ENCODE data around the gene RBBP6.

Gene RBBP6

DNA sequence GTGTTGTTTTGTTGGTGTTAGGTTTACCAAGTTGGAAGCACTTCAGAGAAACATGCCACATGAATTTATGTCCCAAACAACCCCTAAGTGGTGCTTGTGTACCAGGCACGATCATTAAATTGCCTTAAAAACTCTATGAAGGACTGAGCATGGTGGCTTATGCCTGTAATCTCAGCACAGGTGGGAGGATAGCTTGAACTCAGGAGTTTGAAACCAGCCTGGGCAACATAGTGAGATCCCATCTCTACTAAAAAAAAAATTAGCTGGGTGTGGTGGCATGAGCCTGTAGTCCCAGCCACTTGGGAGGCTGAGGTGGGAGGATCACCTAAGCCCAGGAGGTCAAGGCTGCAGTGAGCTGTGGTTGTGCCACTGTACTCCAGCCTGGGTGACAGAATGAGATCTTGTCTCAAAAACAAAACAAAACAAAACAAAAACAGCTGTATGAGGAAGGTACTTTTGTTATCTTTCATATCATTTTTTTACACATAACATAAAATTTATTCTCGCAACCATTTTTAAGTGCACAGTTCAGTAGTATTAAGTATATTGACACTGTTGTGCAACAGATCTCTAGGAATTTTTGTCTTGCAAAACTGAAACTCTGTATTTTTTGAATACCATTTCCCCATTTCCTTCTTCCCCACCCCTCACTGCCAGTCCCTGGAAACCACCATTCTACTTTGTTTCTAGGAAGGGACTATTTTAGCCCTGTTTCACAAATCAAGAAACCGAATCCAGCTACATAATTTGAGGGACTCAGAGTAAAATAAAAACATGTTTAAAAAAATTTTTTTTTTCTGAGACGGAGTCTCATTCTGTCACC lies 14.3 kb upstream of the RBBP6 start:
- no peak for DNase-seq

DNA sequence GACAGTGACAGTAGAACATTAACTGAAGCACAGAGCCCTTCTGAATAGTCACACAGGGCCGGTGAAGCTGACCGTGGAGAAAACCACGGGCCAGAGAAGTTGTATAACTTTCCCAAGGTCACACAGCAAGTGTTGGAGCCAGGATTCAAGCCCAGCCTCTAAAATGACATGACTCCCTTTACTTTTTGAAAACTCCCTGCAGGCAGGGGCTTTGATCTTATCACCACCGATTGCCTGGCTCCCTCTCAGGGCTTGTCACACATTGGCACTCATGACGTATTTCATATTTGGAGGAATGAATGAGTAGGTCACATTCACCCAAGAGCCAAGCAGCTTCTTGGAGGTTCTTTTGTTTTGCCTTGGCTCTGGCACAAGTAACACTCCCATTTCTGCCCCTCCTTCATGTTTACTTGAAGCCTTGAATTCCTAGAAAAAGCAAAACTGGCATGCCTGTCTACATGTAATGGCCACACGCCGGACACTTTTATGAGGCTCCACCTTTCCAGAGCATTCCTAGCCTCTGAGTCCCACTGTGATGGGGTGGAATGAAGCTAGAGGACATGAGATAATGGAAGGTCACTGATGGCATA lies 13.3 kb upstream of the RBBP6 start:
- DNase-seq = no peak

DNA sequence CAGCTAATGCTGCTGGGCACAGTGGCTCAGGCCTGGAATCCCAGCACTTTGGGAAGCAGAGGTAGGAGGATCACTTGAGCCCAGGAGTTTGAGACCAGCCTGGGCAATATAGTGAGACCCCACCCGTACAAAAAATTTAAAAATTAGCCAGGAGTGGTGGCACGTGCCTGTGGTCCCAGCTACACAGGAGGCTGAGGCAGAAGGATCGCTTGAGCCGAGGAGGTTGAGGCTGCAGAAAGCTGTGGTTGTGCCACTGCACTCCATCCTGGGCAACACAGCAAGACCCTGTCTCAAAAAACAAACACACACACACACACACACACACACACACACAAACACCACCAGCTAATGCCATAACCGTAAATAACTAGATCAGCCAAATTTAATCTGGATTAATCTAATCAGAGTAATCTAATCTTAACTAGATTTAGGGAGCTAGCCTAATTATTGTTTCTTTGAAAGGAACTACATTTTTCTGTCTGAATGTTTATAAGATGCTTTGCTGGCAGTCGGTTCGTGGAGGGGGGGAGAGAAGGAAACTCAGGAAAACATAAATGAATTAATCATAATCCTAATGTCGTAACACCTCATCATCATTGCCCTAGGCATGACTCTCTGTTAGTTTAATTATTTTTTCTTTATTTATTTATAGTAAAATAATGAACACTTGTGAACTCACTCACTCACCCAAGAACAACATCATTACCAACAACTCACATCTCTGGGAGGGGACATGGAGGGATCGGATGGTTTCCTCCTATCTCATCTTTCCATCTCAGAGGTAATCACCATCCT lies 12.5 kb upstream of the RBBP6 start:
- no peak for DNase-seq

DNA sequence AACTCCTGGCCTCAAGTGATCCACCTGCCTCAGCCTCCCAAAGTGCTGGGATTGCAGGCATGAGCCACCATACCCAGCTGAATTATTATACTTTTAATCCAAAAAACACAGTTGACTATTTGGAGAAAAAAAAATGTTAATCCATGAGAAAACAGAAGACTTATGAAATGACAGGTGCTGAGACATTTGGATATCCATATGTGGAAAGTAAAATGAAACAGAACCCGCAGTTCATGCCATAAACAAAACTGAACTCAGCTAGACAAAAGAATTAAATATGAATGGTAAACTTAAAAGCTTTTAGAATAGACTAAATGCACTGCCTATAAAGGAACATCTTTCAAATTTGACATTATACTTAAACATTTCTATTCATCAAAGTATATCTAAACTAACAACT lies 8.2 kb upstream of the RBBP6 start:
- DNase-seq = no peak

DNA sequence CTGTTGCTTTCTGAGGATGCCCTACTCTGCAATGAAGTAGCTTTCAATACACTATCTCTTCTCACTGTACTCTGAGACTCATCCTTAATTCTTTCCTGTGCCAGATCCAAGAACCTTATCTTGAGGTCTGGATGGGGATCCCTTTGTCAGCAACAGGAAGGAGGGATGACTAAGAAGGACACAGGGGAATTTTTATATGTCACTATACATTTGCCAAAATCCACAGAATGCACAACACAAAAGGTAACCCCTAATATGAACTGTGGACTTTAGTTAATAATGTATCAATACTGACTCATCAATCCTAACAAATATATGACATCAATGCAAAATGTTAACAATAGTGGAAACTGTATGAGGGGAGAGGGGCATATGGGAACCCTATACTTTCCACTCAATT lies 4.7 kb upstream of the RBBP6 start:
- no peak for DNase-seq

DNA sequence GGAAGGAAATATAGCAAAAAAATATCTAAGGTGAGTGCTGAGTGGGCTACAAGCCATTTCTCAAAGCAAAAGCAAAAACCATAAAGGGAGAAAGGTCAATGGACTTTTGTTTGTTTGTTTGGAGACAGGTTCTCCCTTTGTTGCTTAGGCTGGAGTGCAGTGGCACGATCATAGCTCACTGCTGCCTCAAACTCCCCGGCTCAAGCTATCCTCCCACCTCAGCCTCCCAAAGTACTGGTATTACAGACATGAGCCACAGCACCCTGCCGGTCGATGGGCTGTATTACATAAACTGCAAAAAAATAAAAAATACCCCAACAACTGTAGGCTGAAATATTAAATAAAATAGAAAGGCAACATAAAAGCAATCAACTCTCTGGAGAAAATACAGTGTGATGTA lies 3.5 kb upstream of the RBBP6 start:
- no peak for DNase-seq

DNA sequence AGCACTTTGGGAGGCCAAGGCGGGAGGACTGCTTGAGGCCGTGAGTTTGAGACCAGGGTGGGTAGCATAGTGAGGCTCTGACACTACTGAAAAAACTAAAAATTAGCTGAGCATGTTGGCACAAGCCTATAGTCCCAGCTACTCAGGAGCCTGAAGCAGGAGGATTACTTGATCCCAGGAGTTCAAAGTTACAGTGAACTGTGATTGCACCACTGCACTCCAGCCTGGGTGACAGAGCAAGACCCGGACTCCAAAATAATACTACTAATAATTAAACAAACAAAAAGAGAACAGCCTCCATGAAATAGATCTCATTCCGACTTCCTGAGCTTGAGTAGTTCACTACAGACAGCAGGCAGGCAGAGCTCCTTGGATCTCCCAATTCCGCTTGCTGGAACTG lies 2.7 kb upstream of the RBBP6 start:
- DNase-seq = no peak

DNA sequence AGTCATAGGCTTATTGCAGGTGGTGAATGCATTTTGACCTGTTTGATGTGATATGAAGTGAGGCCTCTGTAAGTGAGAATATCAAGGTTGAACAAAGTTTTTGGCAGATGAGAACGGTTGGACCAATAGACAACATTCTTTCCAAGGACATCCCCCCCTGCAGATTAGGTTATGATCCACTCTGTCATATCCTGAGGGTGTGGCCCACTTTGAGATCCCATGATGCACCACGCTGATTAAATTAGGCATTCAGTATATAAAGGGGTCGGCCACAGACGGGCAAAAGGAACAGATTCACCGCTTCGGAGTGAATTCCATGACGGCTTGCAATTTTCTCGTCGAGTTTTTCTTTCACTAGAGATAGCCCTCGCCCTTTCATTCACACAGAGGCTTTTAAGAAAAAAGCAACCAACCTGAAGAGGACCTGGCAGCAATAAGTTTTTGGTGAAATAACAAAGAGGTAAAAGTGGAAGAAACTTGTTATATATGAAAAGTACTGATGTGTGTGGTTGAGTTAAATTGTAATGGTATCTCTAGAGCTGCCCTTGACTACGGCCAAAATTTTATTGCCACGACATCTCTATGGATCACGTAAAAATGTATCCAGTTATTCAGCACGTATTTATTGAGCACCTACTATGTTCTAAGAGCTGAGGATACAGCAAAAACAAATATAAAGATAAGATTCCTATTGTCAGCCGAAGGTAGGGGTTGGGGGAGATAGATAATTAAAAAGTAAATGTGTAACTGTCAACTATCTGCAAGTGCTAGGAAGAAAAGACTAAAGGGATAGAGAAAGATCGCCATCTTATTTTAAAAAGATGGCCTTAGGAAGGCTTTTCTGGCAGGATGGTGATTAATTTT lies 1.7 kb upstream of the RBBP6 start:
- no peak for DNase-seq

DNA sequence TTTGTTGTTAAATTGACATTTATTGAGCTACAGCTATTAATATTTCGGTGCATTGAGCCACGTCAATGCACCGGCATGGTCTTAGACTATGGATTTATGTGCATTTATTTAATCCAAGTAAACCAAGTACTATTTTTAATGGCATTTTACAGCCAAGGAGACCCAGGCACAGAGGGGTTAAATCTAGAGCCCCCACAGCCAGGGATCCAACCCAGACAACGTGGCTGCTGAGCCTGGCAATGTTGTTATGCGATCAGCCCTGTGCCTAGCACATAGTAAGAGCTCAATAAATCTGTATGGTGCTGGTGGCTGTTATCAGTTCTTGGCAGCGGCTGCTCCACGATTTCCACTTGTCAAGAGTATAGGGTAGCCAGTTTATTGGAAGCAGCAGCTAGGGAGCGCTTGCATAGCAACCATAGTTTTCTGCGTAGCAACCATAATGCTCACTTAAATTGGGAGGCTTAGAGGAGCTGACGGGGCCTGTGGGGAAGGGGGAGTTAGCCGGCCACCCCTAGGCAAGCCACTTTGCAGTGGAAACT lies 541 bp upstream of the RBBP6 start:
- DNase-seq = peak; percentile 98

DNA sequence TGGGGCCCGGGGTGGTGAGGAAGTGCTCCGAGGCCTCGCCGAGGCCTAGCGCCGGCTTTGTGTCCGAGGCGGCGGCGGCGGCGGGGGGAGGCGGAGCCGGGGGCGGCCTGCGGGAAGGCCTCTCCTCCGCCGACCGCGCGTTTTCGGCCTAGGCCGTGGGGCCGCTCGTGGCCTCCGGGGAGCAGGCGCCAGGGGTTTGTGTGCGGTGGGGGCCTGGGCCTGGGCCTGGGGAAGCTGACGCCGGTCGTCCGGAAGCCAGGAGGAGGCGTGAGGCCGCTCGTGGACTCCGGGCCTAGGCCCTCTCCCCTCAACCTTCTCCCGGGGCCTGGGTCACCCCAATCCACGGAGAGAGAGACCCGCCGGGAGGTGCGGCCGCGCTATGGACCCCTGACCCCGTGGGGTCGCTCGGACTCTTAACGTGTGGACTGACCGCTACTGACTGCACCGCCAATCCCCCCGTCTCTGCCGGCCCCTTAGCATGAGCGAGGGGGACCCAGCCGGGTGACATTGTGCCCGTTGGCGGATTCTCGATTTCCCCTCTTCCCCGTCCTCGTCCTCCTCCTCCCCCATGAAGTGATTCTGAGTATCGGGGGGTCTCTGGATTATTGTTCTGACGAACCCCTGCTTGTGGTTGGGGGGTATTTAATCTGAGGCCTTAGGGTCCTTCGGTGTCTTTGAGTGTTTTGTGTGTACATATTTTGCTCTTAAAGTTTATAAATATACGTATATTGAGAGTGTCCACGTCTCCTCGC lies 660 bp downstream of the RBBP6 start:
- DNase-seq = no peak

DNA sequence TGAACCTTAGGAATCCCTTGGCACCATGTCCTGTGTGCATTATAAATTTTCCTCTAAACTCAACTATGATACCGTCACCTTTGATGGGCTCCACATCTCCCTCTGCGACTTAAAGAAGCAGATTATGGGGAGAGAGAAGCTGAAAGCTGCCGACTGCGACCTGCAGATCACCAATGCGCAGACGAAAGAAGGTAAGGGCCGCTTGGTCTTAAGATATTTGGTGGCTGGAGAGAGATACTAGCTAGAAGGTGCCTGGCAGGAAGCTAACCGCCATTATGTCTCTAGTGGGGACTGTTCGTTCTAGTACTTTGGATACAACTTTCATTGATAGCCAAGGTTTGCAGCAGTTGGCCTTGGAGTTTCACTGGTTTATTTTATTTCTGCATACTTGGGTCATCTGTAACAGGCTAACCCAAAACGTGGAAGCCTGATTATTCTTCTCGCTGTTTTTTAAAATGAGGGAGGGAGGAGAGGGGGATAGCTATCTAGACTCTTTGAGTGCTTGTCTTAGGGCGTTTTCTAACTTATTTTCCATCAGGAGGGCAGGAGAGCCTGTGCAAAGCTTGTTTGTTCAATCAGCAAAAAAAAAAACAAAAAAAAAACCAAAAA lies 1.3 kb downstream of the RBBP6 start:
- peak; percentile 42 for DNase-seq

DNA sequence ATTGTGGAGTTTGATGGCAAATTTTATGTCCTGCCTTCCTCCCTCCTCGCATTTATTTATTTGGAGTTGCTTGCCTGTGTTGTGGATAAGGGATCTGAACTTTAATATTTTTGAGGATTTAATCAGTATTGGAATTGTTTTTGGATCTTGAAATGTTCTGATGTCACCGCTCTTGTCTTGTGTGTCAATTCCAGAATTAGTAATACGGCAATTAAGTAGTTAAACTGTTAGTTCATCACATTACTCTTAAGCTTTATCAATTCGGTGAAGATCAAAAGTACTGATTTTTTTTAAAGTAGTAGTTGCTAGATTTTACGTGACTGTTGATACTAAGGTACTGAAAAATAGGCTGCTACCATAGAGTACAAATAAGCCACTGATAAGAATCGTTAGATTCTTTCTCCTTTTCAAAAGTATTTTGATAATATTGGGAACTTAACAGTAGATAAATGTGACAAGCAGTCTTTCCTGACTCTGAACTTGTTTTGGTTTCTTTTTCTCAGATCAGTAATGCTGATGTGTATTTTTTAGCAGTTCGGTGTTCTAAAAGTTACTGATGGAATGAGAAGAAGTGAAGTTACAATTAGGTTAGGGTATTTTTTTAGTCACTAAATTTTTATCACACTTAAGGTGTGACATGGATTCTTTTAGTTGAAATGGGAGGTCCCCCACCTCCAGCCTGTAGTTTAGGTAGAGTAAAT lies 2.0 kb downstream of the RBBP6 start:
- no peak for DNase-seq

DNA sequence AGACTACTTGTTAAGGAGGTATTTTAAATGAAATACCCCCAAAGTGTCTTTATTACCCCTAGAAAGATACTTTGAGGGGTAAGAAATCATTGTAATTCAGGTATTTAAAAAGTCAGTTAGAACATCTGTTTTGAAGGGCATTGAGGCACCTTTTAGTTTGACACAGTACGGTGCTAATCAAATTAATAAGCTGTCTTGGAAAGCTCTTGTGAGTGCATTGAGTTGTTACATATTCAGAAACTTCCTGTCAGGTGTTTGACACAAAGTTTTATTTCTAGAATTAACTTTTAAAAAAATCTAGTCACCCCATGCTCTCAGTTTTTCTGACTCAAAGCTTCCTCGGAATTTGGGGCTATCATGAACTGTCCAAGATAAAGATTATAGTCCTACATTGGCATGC lies 4.6 kb downstream of the RBBP6 start:
- no peak for DNase-seq

DNA sequence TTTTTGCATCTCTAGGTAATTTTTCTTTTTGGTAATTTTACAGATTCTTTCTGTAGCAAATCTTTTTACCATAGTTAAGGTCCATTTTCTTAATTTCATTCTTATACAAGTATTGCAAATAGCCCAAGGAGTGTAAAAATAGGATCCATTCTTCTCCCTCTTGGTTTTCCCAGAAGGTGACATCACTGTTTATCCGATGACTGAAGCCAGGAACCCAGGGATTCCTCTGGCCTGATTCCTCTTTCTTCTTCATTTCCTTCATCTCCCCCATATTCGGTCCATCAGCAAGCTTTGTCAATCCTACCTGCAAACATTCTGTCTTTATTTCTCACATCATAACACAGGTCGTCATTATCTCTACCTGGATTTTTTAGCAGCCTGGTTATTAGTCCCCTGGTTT lies 5.3 kb downstream of the RBBP6 start:
- no peak for DNase-seq

DNA sequence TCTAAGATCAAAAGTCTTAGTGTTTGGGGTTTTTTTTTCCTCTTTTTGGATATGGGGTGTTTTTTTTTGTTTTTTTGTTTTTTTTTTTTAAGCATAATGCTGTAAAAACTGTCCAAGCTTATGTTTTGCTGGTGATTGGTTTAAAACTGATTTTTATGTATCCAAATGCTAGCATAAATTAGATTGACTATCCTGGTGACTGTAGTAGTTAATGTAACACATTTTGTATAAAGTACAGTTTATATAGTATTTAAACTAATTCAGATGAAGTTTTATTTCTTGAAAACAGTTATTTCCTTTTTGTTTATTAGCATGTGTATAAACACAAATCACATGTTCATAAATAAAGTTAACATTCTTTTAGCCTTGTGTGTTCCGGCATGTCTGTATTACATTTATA lies 10.9 kb downstream of the RBBP6 start:
- DNase-seq = no peak

DNA sequence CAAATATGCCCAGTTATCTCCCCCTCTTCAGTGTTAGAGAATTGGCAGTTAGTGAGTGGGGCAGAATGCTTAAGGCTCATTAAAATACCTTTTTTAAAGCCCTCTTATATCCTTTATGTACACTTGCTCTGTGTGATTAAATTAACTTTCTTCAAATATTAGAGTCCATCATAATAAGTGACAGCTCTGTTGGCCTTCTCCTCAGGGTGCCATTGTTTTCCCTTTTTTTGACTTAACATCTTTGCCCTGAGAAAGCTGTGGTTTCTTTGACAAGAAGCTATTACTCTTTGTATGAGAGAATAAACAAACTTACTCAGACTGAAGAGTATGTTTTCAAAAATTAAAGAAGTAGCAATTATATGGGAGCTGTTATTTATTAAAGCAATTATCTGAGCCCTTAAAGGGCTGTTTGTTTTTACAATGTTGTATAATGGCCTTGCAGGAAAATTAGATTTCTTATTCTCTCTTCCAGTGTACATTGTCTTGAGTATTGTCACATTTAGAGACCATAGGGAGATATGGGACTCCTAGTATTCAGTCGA lies 13.4 kb downstream of the RBBP6 start:
- DNase-seq = no peak

DNA sequence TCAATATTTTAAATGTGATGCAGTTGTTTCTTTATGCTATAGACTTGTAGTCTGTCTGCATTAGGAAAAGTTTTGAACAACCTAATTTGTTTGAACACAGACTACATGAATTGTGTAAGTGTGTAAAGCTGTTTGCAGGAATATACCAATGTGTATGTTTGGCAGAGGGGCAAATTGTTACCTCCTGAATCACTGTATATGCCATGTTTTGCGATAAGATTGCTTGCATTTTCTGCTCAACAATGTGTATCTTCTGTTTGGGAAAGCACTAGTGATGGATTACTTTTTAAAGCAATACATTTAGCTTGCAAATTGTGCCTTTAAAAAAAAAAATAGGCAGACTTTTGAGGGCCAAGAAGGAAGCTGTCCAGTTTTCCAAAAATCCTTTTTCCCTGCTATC lies 14.6 kb downstream of the RBBP6 start:
- no peak for DNase-seq

DNA sequence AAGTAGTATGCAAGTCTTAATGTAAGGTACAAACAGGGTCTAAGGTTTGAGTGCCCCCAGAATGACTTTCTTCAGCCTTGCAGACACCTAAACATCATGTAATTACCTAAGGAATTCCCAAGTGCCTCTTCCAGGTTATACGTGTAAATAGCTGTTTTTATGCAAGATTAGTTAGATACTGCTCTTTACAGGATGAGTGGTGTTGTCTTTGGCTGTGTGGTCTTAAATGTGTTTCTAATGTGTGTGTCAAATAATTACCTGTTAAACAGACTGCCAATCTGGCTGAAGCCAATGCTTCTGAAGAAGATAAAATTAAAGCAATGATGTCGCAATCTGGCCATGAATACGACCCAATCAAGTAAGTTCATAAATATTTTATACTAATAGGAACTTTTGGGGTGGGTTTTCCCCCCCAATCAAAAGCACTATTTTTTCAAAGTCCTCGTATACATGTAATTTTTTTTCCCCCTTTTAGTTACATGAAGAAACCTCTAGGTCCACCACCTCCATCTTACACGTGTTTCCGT lies 16.0 kb downstream of the RBBP6 start:
- no peak for DNase-seq

DNA sequence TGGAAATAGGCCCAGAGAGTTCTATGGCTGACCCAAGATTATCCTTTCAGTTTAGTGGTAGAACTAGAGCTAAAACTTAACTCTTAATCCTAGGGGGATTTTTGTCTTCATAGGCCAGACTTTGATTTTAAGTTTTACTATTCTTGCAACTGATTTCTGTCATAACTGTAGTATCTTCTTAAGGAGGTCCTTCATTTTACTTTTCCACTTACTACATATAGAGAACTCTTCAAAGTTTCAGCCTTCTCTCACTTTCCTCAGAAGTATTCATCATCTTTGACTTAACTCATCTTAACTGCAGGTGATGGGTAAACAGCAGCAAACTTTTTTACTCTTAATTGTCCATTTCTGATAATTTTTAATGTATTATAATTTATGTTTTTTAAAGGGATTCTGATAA lies 23.4 kb downstream of the RBBP6 start:
- no peak for DNase-seq

DNA sequence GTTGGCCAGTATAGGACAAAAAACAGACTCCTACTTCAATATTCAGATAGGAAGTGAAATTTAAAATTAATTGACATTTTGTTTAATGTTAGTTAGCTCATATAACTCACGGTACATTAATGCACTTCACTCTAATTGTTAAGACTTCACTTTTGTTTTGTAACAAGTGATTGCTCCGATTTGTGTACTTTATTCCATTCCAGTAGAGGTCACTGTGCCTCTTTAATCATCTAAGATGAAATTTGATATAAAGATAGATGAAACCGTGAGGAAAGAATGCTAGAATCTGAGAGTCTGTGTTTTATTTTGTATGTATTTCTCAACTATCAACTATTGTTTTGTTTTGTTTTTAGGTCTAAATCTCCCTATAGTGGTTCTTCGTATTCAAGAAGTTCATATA lies 29.0 kb downstream of the RBBP6 start:
- no peak for DNase-seq
